OCI-LY3 (cell line): ENCODE data around the gene GLB1L3.

Experiments
- CTCF ChIP-seq: fragments of 200-600, 300-600 bp; sonication (generic); IDR thresholded peaks from 2 replicates; pipeline ENCODE4 v1.5.1; 2014; ENCODE audit warnings: antibody characterized with exemption, low read length, low read depth
- EZH2phosphoT487 ChIP-seq: fragments of 200-600 bp; shearing (Covaris generic); IDR thresholded peaks from 2 replicates; pipeline ENCODE4 v1.6.1; 2018; ENCODE audit warnings: antibody characterized with exemption, mixed run types, low read depth

DNA sequence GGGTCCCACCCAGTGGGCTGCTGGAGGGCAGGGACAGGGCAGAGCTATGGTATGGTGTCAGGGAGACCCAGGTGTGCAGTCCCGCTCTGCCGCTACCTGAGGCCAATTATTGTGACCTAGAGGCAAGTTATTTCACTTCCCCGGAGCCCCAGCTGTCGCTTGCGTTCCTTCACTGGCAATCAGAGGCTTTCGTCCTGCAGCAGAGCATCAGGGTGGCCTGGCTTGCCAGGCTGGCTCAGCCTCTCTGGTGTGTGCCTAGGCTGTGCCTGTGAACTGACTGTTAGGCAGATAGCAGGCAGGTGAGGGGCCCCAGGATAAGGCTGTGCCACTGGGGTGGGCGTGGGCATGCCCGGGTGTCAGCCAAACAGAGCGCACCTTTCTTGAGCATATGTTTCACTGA lies 87.0 kb downstream of the GLB1L3 start:
- no peak for TF ChIP-seq CTCF
- no peak for TF ChIP-seq EZH2phosphoT487
